22Rv1 (cell line): ENCODE measurements around the gene SYNDIG1.

Experiments
- ZFX ChIP-seq: fragments of 450-650 bp; IDR thresholded peaks from 2 replicates; pipeline ENCODE4 v1.6.1; 2017; ENCODE audit warnings: antibody characterized with exemption, borderline replicate concordance
- TF ChIP-seq, protein P1 (sequence below): fragments of 450-650 bp; IDR thresholded peaks from 2 replicates; pipeline ENCODE4 v1.5.1; 2017; ENCODE audit warnings: mild to moderate bottlenecking

DNA sequence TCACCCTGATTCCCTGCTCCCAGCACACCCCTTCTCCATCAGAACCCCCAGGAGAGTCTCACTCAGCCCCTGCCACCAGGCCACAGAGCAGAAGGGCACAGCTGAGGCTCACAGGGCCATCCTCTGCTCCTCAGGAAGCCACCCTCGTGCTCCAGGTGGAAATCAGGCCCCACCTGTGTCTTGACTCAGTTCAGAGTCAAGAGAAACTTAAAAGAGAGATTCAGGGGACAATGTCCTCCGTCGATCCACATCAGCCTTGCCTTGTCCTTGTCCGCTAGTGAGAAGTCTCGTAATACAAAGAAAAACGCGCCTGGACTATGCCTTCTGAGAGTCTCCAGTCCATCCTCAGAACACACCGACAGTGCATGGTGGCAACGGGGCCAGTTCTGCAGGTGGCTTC is 114.6 kb downstream of the SYNDIG1 start:
- TF ChIP-seq, protein P1, sequence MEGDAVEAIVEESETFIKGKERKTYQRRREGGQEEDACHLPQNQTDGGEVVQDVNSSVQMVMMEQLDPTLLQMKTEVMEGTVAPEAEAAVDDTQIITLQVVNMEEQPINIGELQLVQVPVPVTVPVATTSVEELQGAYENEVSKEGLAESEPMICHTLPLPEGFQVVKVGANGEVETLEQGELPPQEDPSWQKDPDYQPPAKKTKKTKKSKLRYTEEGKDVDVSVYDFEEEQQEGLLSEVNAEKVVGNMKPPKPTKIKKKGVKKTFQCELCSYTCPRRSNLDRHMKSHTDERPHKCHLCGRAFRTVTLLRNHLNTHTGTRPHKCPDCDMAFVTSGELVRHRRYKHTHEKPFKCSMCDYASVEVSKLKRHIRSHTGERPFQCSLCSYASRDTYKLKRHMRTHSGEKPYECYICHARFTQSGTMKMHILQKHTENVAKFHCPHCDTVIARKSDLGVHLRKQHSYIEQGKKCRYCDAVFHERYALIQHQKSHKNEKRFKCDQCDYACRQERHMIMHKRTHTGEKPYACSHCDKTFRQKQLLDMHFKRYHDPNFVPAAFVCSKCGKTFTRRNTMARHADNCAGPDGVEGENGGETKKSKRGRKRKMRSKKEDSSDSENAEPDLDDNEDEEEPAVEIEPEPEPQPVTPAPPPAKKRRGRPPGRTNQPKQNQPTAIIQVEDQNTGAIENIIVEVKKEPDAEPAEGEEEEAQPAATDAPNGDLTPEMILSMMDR: no peak
- TF ChIP-seq ZFX: no peak
